Smooth muscle cell (in vitro differentiated cells): ENCODE data around the gene IGSF6. TPM values are rescaled to one million over a fixed set of nuclear protein-coding genes. Genes with fewer than 3 reads are reported as not detected.

Source experiments
- DNase-seq: peaks from one replicate; lab custom pipeline; 2025; ENCODE audit not compliant: unreplicated experiment; lab: John Stamatoyannopoulos, UW
- H2AFZ ChIP-seq: fragments of 200-600 bp; sonication (generic); 2 replicates; pipeline ENCODE4 v1.6.0; 2016; ENCODE audit warnings: antibody characterized with exemption, low read depth, mild to moderate bottlenecking
- H3F3A ChIP-seq: fragments of 200-600 bp; sonication (generic); 2 replicates; pipeline ENCODE4 v1.6.0; 2017; ENCODE audit warnings: antibody characterized with exemption, low read depth
- H3K27ac ChIP-seq: fragments of 200-600 bp; sonication (generic); 2 replicates; pipeline ENCODE4 v1.5.1; 2016; ENCODE audit warnings: low read depth, mild to moderate bottlenecking
- H3K27me3 ChIP-seq: fragments of 200-600 bp; sonication (generic); 2 replicates; pipeline ENCODE4 v1.6.1; 2016; ENCODE audit warnings: low read depth, mild to moderate bottlenecking
- H3K36me3 ChIP-seq: fragments of 200-600 bp; sonication (generic); 2 replicates; pipeline ENCODE4 v1.5.1; 2016; ENCODE audit warnings: low read depth
- H3K4me1 ChIP-seq: fragments of 200-600 bp; sonication (generic); 2 replicates; pipeline ENCODE4 v1.5.1; 2016; ENCODE audit warnings: low read depth
- H3K4me2 ChIP-seq: fragments of 200-600 bp; sonication (generic); 2 replicates; pipeline ENCODE4 v1.6.0; 2016; ENCODE audit warnings: mild to moderate bottlenecking
- H3K4me3 ChIP-seq: fragments of 200-600 bp; sonication (generic); 2 replicates; pipeline ENCODE4 v1.5.1; 2016; ENCODE audit warnings: mild to moderate bottlenecking
- H3K79me2 ChIP-seq: fragments of 200-600 bp; sonication (generic); 2 replicates; pipeline ENCODE4 v1.6.0; 2016; ENCODE audit warnings: low read depth, mild to moderate bottlenecking
- H3K9ac ChIP-seq: fragments of 200-600 bp; sonication (generic); 2 replicates; pipeline ENCODE4 v1.6.0; 2016; ENCODE audit warnings: low read depth
- H3K9me3 ChIP-seq: fragments of 200-600 bp; sonication (generic); replicated peaks from 2 replicates; pipeline ENCODE4 v1.5.1; 2016; ENCODE audit warnings: low read depth
- H4K20me1 ChIP-seq: fragments of 200-600 bp; sonication (generic); 2 replicates; pipeline ENCODE4 v1.6.0; 2016; ENCODE audit warnings: low read depth
- CTCF ChIP-seq: fragments of 200-600 bp; sonication (generic); IDR thresholded peaks from 2 replicates; pipeline ENCODE4 v1.5.1; 2017; ENCODE audit warnings: borderline replicate concordance, mild to moderate bottlenecking, antibody characterized with exemption; ENCODE audit not compliant: insufficient read depth, poor library complexity, severe bottlenecking
- WGBS: methylation state at CpG from one replicate; pipeline ENCODE4 v1.1.7; 2016; ENCODE audit warnings: low lambda C conversion rate; 5-methylcytosine and 5-hydroxymethylcytosine counted together
- polyA plus RNA-seq: library from polyadenylated mRNA; unstranded; fragments of >200 nt; fragmentation: Nextera tagmentation; extraction: Ambion mirVana; gene quantifications from 2 replicates; pipeline ENCODE4 v1.2.1, GENCODE V29; 2016
- total RNA-seq: library from RNA; depleted of rRNA; stranded (reverse); fragments of >200 nt; gene quantifications from 2 replicates; pipeline ENCODE4 v1.2.3, GENCODE V29; 2014

The IGSF6 gene
- total and polyA plus RNA-seq, 2 experiments from 2014 or later = 0.13 TPM; not detected in 1

- Histone ChIP-seq H3K4me2 (no peak overlapping the region), H3K36me3 (no peaks in the 10 kb centered on the region), H3K9me3 (no peaks in the 10 kb centered on the region), H3F3A (no peaks in the 10 kb centered on the region), H2AFZ (no peak overlapping the region), H3K4me1 (no peaks in the 10 kb centered on the region), H3K27ac (no peak overlapping the region), H3K9ac (no peak overlapping the region), H3K4me3 (no peak overlapping the region), H3K79me2 (no peaks in the 10 kb centered on the region), H3K27me3 (peaks cover 16% of the 10 kb centered on the region), H4K20me1 (no peaks in the 10 kb centered on the region)
- 83% methylated on average over 3 of the region's 3 CpGs for WGBS
- TF ChIP-seq CTCF = no peak
- no peak for DNase-seq
Measured at GRCh38 chr16:21673469-21673868, 21.1 kb upstream of the IGSF6 start.

- no peak overlapping the region for H3K4me3 ChIP-seq
- H3K79me2 ChIP-seq = no peaks in the 10 kb centered on the region
- DNase-seq = no peak
- no peak overlapping the region for H3K9ac ChIP-seq
- no peak overlapping the region for H2AFZ ChIP-seq
- peaks cover 10% of the 10 kb centered on the region for H3K4me1 ChIP-seq
- 92% methylated on average over 3 of the region's 3 CpGs for WGBS
- no peak overlapping the region for H3K27ac ChIP-seq
- no peaks in the 10 kb centered on the region for H3F3A ChIP-seq
- H3K9me3 ChIP-seq = no peaks in the 10 kb centered on the region
- peaks cover 30% of the 10 kb centered on the region for H3K27me3 ChIP-seq
- H3K36me3 ChIP-seq = no peaks in the 10 kb centered on the region
- no peak overlapping the region for H3K4me2 ChIP-seq
- no peak for TF ChIP-seq CTCF
- H4K20me1 ChIP-seq = no peaks in the 10 kb centered on the region
Measured at GRCh38 chr16:21667575-21667974, 15.2 kb upstream of the IGSF6 start.

- H3K4me2 ChIP-seq = no peak overlapping the region
- no peak overlapping the region for H2AFZ ChIP-seq
- H3K36me3 ChIP-seq = no peaks in the 10 kb centered on the region
- H4K20me1 ChIP-seq = no peaks in the 10 kb centered on the region
- H3K27me3 ChIP-seq = peaks cover 32% of the 10 kb centered on the region
- H3K4me1 ChIP-seq = peaks cover 10% of the 10 kb centered on the region
- no peak overlapping the region for H3K4me3 ChIP-seq
- no peaks in the 10 kb centered on the region for H3K9me3 ChIP-seq
- H3F3A ChIP-seq = no peaks in the 10 kb centered on the region
- no peak overlapping the region for H3K27ac ChIP-seq
- WGBS = 15% methylated on average over 3 of the region's 3 CpGs
- no peak for TF ChIP-seq CTCF
- H3K79me2 ChIP-seq = no peaks in the 10 kb centered on the region
- DNase-seq = no peak
- H3K9ac ChIP-seq = no peak overlapping the region
Measured at GRCh38 chr16:21666772-21667171, 14.4 kb upstream of the IGSF6 start.

GRCh38 chr16:21664801-21665492 lies 12.5 kb upstream of the IGSF6 start:
- H3K9ac ChIP-seq = no peak overlapping the region
- H3K27me3 ChIP-seq = peaks cover 25% of the 10 kb centered on the region
- no peak for DNase-seq
- 96% methylated on average over 10 of the region's 10 CpGs for WGBS
- no peak overlapping the region for H3K27ac ChIP-seq
- no peak overlapping the region for H3K4me2 ChIP-seq
- TF ChIP-seq CTCF = no peak
- H3K9me3 ChIP-seq = no peaks in the 10 kb centered on the region
- H4K20me1 ChIP-seq = no peaks in the 10 kb centered on the region
- H3K79me2 ChIP-seq = no peaks in the 10 kb centered on the region
- no peaks in the 10 kb centered on the region for H3K36me3 ChIP-seq
- no peak overlapping the region for H3K4me3 ChIP-seq
- peaks cover 10% of the 10 kb centered on the region for H3K4me1 ChIP-seq
- no peak overlapping the region for H2AFZ ChIP-seq
- H3F3A ChIP-seq = no peaks in the 10 kb centered on the region
